MG63 (cell line): ENCODE results near the gene TMEM9. TPM values are rescaled to one million over a fixed set of nuclear protein-coding genes. Genes with fewer than 3 reads are reported as not detected.
"Not testable (repeated sequence)": the region's sequence is repeated elsewhere in the genome, so short reads cannot be mapped to it uniquely, and the experiment has no call there.

Experiments
- DNase-seq: peaks from one replicate; pipeline ENCODE4 v3.0.0-alpha.2; 2020
- H3K27me3 ChIP-seq: fragments of 250-450 bp; sonication (Bioruptor Pico); 2 replicates; pipeline ENCODE4 v1.5.1; 2020; ENCODE audit warnings: mild to moderate bottlenecking, moderate library complexity
- H3K36me3 ChIP-seq: fragments of 250-450 bp; sonication (Bioruptor Pico); 2 replicates; pipeline ENCODE4 v1.5.1; 2020; ENCODE audit warnings: mild to moderate bottlenecking, moderate library complexity
- H3K4me3 ChIP-seq: fragments of 250-450 bp; sonication (Bioruptor Pico); 2 replicates; pipeline ENCODE4 v1.5.1; 2020; ENCODE audit warnings: mild to moderate bottlenecking, moderate library complexity
- H3K9me3 ChIP-seq: fragments of 250-450 bp; sonication (Bioruptor Pico); 2 replicates; pipeline ENCODE4 v1.5.1; 2020; ENCODE audit warnings: mild to moderate bottlenecking, moderate library complexity
- total RNA-seq: library from RNA; depleted of rRNA; stranded (reverse); fragments of >200 nt; shearing (Covaris generic); gene quantifications from 2 replicates; pipeline ENCODE4 v1.2.3, GENCODE V29; 2014; ENCODE audit warnings: low replicate concordance

The TMEM9 gene
- total RNA-seq, 1 experiment from 2014 or later, result 118 TPM

DNA sequence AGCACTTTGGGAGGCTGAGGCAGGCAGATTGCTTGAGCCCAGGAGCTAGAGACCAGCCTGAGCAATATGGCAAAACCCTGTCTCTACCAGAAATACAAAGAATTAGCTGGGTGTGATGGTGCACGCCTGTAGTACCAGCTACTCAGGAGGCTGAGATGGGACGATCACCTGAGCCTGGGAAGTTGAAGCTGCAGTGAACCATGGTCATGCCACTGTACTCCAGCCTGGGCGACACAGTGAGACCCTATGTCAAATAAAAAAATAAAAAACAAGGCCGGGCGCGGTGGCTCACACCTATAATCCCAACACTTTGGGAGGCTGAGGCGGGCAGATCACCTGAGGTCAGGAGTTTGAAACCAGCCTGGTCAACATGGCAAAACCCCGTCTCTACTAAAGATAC lies 8.8 kb upstream of the TMEM9 start:
- DNase-seq, H3K4me3 ChIP-seq, H3K27me3 ChIP-seq, H3K36me3 ChIP-seq, H3K9me3 ChIP-seq: not testable (repeated sequence)

DNA sequence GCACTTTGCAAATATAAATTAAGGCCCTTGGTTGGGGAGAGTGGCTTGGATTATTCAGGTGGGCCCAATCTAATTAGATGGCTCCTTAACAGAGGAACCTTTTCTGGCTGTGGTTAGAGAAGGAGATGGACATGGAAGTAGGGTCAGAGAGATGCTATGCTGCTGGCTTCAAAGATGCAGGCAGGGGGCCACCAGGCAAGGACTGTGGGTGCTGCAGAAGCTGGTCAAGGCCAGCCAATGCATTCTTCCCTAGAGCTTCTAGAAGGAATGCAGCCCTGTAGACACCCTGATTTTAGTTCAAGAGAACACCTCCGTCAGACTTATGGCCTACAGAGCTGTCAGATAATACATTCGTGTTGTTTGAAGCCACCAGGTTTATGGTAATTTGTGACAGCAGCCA lies 3.7 kb upstream of the TMEM9 start:
- H3K27me3 ChIP-seq, result peaks cover under 1% of the 10 kb centered on the region; the same call in 1 of the 2 replicates
- 0 out of 2 replicates have a peak, but pooled peaks cover 2% of the 10 kb centered on the region for H3K9me3 ChIP-seq
- H3K36me3 ChIP-seq, result no peaks in the 10 kb centered on the region
- H3K4me3 ChIP-seq, result no peak overlapping the region
- no peak for DNase-seq

- peaks cover 8% of the 10 kb centered on the region for H3K36me3 ChIP-seq
- no peak overlapping the region for H3K4me3 ChIP-seq
- DNase-seq, result no peak
- H3K9me3 ChIP-seq, result 0 out of 2 replicates have a peak, but pooled peaks cover 2% of the 10 kb centered on the region
- H3K27me3 ChIP-seq, result no peaks in the 10 kb centered on the region
Measured at GRCh38 chr1:201156819-201157218, 2.5 kb upstream of the TMEM9 start.

GRCh38 chr1:201156346-201156745 lies 2.1 kb upstream of the TMEM9 start:
- Histone ChIP-seq H3K27me3 (no peaks in the 10 kb centered on the region), H3K9me3 (0 out of 2 replicates have a peak, but pooled peaks cover 2% of the 10 kb centered on the region), H3K4me3 (no peak overlapping the region), H3K36me3 (peaks cover 12% of the 10 kb centered on the region)
- DNase-seq, result no peak

DNA sequence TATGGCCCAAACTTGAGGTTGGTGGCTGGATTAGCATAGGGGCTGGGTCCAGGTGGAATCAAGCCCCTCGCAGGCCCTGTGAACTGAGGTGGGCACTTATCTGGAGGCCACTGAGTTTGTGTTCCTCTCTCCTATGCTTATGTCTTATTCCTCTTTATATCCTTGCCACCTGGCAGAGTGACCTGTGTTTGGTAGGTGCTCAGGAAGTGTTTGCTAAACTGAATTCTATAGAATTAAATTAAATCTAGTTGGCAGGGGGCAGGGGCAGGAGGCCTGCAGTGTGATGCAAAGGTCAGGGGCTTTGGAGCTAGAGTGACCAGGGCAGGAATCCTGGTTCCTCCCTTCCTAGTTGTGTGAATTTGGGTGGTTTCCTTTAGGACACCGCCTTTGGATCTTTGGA lies 1.1 kb upstream of the TMEM9 start:
- Histone ChIP-seq H3K9me3 (0 out of 2 replicates have a peak, but pooled peaks cover 2% of the 10 kb centered on the region), H3K4me3 (no peak overlapping the region), H3K27me3 (no peaks in the 10 kb centered on the region), H3K36me3 (peaks cover 16% of the 10 kb centered on the region)
- no peak for DNase-seq

DNA sequence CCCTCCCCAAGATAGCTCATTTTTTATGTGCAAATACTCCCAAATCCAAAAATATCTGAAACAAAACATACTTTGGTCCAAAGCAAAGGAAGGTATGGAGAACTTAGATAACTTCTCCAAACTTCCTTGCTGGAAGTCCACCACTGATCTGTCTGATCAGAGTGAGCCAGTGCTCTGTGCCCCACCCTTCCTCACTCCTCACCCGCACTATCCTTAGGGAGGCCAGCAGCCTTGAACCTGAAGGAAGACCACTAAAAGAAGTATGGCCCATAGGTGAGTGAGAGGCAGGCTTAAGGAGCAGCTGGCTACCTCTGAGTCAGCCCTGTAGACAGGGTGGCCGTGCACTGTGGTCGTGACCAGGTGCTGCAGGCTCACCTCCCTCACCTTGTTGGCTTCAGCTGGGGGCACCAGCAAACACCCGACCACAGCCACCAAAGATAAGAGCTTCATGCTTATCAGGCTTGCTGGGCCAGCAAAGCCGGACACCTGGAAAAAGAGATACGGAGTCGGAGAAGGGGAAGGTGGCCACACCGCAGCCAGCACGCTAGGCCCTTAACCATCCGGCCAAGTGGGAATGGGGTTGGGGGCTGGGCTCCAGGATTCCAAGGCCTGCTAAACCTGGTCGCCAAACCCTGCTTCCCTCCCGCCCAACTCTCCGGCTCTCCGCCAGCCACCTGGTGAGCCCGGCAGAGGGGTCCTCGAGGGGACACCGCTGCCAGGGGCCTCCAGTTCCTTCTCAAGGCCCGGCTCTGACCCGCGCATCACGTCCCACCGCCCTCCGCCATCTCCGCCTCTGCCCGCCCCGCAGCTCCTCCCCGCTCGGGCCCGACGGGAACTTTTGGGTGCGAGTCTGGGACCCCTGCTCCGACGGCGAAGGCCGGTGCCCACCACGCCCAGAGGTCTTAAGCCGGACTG lies 543 bp downstream of the TMEM9 start:
- H3K4me3 ChIP-seq, result peak overlapping the region; percentile 69
- H3K27me3 ChIP-seq, result no peaks in the 10 kb centered on the region
- peaks cover 30% of the 10 kb centered on the region for H3K36me3 ChIP-seq
- 0 out of 2 replicates have a peak, but pooled peaks cover 2% of the 10 kb centered on the region for H3K9me3 ChIP-seq
- no peak for DNase-seq

- H3K27me3 ChIP-seq, result no peaks in the 10 kb centered on the region
- DNase-seq, result no peak
- H3K4me3 ChIP-seq, result no peak overlapping the region
- H3K36me3 ChIP-seq, result peaks cover 45% of the 10 kb centered on the region
- no peaks in the 10 kb centered on the region for H3K9me3 ChIP-seq
Measured at GRCh38 chr1:201149400-201149799, 4.9 kb downstream of the TMEM9 start.

DNA sequence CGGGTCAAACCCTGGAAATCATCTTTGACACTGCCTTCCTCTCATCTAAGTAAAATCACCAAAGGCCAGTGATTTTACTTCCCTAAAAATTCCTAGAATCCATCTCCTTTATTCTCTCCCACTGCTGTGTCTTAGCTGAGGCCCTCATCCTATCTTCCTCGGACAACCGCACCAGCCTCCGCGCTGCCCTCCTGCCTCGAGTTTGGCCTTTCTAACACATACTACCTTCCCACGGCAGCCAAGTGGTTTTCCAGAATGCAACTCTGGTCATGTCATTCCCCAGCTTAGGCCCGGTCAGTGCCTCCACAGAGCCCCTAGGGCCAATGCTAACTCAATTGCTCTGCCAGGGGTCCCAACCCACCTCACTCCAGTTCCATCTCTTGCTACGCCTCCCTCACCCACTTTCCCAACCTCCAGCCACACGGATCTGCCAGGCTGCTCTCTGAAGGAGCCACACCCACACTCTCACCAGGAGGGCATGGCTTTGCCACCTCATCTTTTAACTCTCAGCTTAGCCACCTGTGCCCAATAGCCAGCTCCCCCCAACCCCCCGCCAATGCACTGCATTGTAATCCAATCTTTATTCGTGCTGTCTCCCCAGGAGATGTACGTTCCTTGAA lies 6.8 kb downstream of the TMEM9 start:
- Histone ChIP-seq H3K4me3 (no peak overlapping the region), H3K36me3 (peaks cover 53% of the 10 kb centered on the region), H3K9me3 (no peaks in the 10 kb centered on the region), H3K27me3 (no peaks in the 10 kb centered on the region)
- no peak for DNase-seq

DNA sequence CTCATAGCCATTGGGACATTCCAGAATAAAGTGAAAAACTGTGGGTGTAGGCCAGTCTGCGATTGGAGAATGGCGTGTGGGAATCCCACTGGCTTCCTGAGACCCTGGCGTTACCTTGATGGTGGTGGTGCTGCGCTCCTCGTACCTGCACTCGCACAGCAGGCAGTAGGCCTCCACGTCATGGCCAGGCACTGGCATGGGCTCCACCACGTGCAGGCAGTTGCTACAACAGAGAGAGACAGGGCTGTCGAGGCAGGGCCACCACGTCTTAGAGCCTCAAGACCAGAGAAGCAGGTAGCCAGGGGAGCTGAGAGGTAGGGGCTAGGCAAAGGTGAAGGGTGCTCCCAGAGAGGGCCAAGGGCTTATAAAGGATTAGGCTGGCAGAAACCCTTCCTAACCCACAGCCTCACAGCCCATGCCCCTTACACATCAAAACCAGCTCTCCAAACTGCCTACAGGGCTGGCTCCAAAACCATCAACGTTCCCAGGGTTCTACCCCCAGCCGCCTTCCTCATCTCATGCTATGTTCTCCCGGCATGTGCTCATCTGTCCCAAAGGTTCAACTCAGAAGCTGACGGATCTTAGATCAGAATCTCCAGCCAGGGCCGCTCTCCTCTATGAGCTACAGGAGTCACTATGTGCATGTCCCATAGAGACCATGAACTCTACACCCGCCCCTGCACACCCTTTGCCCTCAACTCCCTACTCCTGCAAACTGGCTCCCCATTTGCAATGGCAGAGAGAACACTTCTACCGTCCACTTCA lies 7.5 kb downstream of the TMEM9 start:
- no peak for DNase-seq
- Histone ChIP-seq H3K4me3 (no peak overlapping the region), H3K27me3 (no peaks in the 10 kb centered on the region), H3K36me3 (peaks cover 49% of the 10 kb centered on the region), H3K9me3 (no peaks in the 10 kb centered on the region)

DNA sequence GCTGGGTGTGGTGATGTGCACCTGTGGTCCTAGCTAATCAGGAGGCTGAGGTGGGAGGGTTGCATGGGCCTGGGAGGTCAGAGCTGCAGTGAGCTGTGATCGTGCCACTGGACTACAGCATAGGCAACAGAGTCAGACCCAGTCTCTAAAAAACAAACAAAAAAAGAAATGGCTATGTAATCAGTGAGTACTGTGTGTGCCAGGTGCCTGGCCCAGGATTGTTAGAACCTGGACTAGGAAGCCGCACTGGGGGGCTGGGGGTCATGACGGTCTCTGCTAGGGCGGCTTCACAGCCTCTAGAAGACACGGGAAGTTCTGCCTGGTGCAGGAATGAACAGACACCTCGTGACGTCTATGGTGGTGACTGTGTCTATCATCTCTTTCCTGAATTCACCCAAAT lies 8.5 kb downstream of the TMEM9 start:
- H3K36me3 ChIP-seq, result peaks cover 41% of the 10 kb centered on the region
- no peak overlapping the region for H3K4me3 ChIP-seq
- H3K9me3 ChIP-seq, result no peaks in the 10 kb centered on the region
- no peaks in the 10 kb centered on the region for H3K27me3 ChIP-seq
- DNase-seq, result no peak

GRCh38 chr1:201145132-201145531 lies 9.1 kb downstream of the TMEM9 start:
- no peak overlapping the region for H3K4me3 ChIP-seq
- peaks cover 39% of the 10 kb centered on the region for H3K36me3 ChIP-seq
- H3K9me3 ChIP-seq, result no peaks in the 10 kb centered on the region
- DNase-seq, result no peak
- H3K27me3 ChIP-seq, result no peaks in the 10 kb centered on the region

GRCh38 chr1:201144701-201145100 lies 9.6 kb downstream of the TMEM9 start:
- Histone ChIP-seq H3K9me3 (no peaks in the 10 kb centered on the region), H3K4me3 (no peak overlapping the region), H3K27me3 (no peaks in the 10 kb centered on the region), H3K36me3 (peaks cover 36% of the 10 kb centered on the region)
- no peak for DNase-seq

DNA sequence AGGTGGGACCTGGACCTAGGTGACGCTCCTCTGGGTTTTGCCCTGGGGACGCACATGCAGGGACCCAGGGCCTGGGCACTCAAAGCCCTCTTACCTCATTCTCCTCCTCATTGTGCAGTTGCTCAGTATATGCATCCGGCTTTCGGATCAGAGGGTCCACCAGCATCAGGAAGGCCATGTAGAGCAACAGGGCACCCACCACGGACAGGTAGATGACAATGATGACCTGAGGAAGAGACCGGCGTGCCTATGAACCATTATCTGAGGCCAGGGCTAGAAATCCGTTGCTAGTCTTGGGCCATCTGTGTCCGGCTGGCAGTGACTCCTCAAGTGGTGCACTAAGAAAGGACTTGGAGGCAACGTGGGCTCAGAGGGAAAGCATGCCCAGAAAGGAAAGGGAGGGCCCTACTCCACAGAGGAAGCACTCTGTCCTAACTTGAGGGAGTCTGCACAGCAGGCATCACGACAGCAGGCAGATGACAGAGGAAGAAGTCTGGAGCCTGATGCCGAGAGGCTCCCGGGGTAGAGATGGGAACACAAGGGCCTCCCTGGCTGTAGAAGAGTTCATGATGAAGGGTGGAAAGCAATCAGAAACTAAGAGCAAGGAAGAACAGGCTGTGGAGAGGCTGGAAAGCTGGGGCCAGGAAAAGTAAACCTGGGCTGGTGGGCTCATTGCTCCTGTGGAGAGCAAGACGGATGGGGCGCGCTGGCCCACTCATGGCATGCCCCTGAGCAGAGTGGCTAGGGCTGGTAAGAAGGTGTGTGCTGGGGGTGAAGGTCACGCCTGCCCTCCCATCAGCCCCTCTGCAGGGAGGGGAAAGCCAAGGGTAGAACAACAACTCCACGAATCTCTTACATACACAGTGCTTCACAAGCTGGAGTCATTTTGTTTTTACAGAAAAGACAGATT lies 10.3 kb downstream of the TMEM9 start:
- Histone ChIP-seq H3K9me3 (no peaks in the 10 kb centered on the region), H3K27me3 (no peaks in the 10 kb centered on the region), H3K36me3 (peaks cover 37% of the 10 kb centered on the region), H3K4me3 (no peak overlapping the region)
- no peak for DNase-seq

DNA sequence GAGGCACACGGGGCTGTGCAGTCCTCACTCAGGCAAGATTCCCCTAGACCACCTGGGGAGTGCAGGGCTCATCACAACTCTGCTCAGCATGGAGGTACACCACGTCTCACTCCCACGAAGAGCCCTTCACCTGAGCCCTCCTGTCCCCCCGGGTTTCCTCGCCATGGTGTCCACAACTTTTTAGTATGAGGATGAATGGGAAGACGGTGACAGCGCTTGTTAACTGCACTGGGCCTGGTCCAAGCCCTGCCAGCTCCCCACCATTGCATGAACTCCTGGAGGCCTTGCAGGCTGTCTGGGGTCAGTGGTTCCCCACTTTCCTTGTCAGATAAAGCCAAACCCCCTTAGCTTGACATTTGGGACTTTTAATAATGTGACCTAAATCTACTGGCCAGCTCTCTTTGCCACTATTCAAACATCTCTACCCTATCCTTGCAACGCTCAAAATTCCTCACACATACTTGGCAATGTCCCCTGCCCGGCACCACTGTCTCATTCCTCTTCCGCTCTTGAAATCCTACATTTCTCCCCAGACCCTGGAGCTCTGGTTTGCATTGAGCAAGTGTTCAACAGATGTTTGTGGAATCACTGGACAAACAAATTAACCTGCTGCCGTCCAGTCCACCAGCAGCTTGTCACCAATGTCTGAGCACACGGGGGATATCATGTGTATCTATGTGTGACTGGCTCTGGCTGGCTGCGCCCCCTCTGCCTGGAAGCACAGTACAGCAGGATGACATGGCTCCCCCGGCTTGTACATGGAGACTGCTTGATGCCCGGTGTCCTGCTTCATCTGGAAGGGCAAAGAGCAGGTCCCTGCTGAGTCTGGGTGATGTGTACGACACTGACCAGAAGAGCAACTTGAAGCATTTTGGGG lies 11.2 kb downstream of the TMEM9 start:
- no peak for DNase-seq
- Histone ChIP-seq H3K9me3 (no peaks in the 10 kb centered on the region), H3K4me3 (no peak overlapping the region), H3K27me3 (no peaks in the 10 kb centered on the region), H3K36me3 (peaks cover 30% of the 10 kb centered on the region)
